Endothelial cell of umbilical vein (primary cell): ENCODE measurements around the gene CD248. TPM values are rescaled to one million over a fixed set of nuclear protein-coding genes. Genes with fewer than 3 reads are reported as not detected.

Experiments used
- BruUV-seq: library from RNA; stranded (reverse); fragments of 400-500 nt; replicated peaks from 2 replicates; lab custom pipeline; 2021; lab: Mats Ljungman, UMichigan
- CTCF ChIA-PET: fragments of 300-600, 350-600 bp; sonication (Branson Sonifier 250); formaldehyde crosslinking; loops from one replicate; lab custom pipeline; 2021; ENCODE audit warnings: antibody characterized with exemption, inconsistent platforms; lab: Charles Lee
- POLR2A ChIA-PET: fragments of 300-600, 350-600 bp; sonication (Branson Sonifier 250); formaldehyde crosslinking; loops from one replicate; lab custom pipeline; 2021; ENCODE audit warnings: antibody characterized with exemption, inconsistent platforms; lab: Charles Lee
- DNase-seq: peaks from one replicate; pipeline ENCODE4 v3.0.0-alpha.2; 2011; ENCODE audit warnings: low read depth, low spot score
- FAIRE-seq: peaks from 2 replicates; lab custom pipeline; 2011; peaks lifted over from hg19 to GRCh38; lab: Jason Lieb, UNC
- H2AFZ ChIP-seq: 2 replicates; pipeline ENCODE4 v1.6.0; 2012; ENCODE audit warnings: low read depth, low read length, control low read depth, inconsistent platforms
- H3K27ac ChIP-seq: 2 replicates; pipeline ENCODE4 v1.5.1; 2011; ENCODE audit warnings: low read depth, mild to moderate bottlenecking, control low read depth, low read length, moderate library complexity; ENCODE audit not compliant: insufficient read depth
- H3K27me3 ChIP-seq, 2 experiments: 2 replicates each; pipeline versions ENCODE4 v1.6.0 to v1.6.1; 2011; ENCODE audit warnings: low read length in 2 of 2, mixed read lengths in 1 of 2; ENCODE audit not compliant: control insufficient read depth in 2 of 2, insufficient read depth in 2 of 2
- H3K36me3 ChIP-seq, 2 experiments: 2 replicates in 1 of 2; 3 replicates in 1 of 2; pipeline ENCODE4 v1.5.1; 2011; ENCODE audit warnings: low read length in 2 of 2, mild to moderate bottlenecking in 1 of 2, moderate library complexity in 1 of 2; ENCODE audit not compliant: control insufficient read depth in 2 of 2, insufficient read depth in 2 of 2; ENCODE audit errors: extremely low read depth in 1 of 2
- H3K4me1 ChIP-seq: 3 replicates; pipeline ENCODE4 v1.5.1; 2011; ENCODE audit warnings: mild to moderate bottlenecking, low read length; ENCODE audit not compliant: control insufficient read depth, insufficient read depth; ENCODE audit errors: extremely low read depth
- H3K4me2 ChIP-seq: 2 replicates; pipeline ENCODE4 v1.6.1; 2011; ENCODE audit warnings: low read length, control low read depth, mixed read lengths; ENCODE audit not compliant: insufficient read depth
- H3K4me3 ChIP-seq, 3 experiments: fragments of 200-600 bp in 1 of 3; sonication (generic), shearing (Covaris generic) in 1 of 3; replicated peaks in 1 of 3; 2 replicates each; pipeline ENCODE4 v1.5.1; 2011 to 2016; ENCODE audit warnings: control low read depth in 3 of 3, low read length in 3 of 3, mild to moderate bottlenecking in 2 of 3, inconsistent platforms in 1 of 3, low read depth in 1 of 3, moderate library complexity in 1 of 3; ENCODE audit not compliant: insufficient read depth in 1 of 3
- H3K79me2 ChIP-seq: 2 replicates; pipeline ENCODE4 v1.6.0; 2012; ENCODE audit warnings: low read length, inconsistent platforms; ENCODE audit not compliant: control insufficient read depth, insufficient read depth
- H3K9ac ChIP-seq: replicated peaks from 2 replicates; pipeline ENCODE3; 2011; ENCODE audit warnings: low read length, control low read depth; ENCODE audit not compliant: insufficient read depth; ENCODE audit errors: extremely low read depth
- H3K9me1 ChIP-seq: replicated peaks from 3 replicates; pipeline ENCODE4 v1.6.0; 2011; ENCODE audit warnings: mild to moderate bottlenecking, low read length; ENCODE audit not compliant: control insufficient read depth, insufficient read depth; ENCODE audit errors: extremely low read depth
- H3K9me3 ChIP-seq: replicated peaks from 2 replicates; pipeline ENCODE4 v1.5.1; 2012; ENCODE audit warnings: low read length, inconsistent platforms; ENCODE audit not compliant: control insufficient read depth, insufficient read depth
- H4K20me1 ChIP-seq: replicated peaks from 2 replicates; pipeline ENCODE3; 2011; ENCODE audit warnings: mild to moderate bottlenecking, low read length; ENCODE audit not compliant: control insufficient read depth, insufficient read depth; ENCODE audit errors: extremely low read depth
- CTCF ChIP-seq, 2 donors: IDR thresholded peaks; 1 replicate in 1 of 2; 2 replicates in 1 of 2; pipeline ENCODE4 v1.5.1; 2011; ENCODE audit warnings: low read length in 2 of 2, mild to moderate bottlenecking in 2 of 2, moderate library complexity in 2 of 2, control low read depth in 1 of 2, inconsistent platforms in 1 of 2, low read depth in 1 of 2; ENCODE audit not compliant: insufficient read depth in 1 of 2; ENCODE audit errors: extremely low read depth in 1 of 2
- EZH2 ChIP-seq: IDR thresholded peaks from 2 replicates; pipeline ENCODE4 v1.6.1; 2012; ENCODE audit warnings: borderline replicate concordance, low read depth, mild to moderate bottlenecking, moderate library complexity, low read length, inconsistent platforms; ENCODE audit not compliant: severe bottlenecking
- FOS ChIP-seq: IDR thresholded peaks from 2 replicates; pipeline ENCODE4 v1.6.1; 2011; ENCODE audit warnings: mild to moderate bottlenecking, low read length, moderate library complexity, borderline replicate concordance; ENCODE audit not compliant: insufficient read depth
- GATA2 ChIP-seq: IDR thresholded peaks from 2 replicates; pipeline ENCODE4 v1.7.0; 2011; ENCODE audit warnings: low read depth, mild to moderate bottlenecking, moderate library complexity, mixed read lengths, low read length; ENCODE audit not compliant: insufficient read length, insufficient read depth
- JUN ChIP-seq: IDR thresholded peaks from 2 replicates; pipeline ENCODE4 v1.6.1; 2011; ENCODE audit warnings: borderline replicate concordance, low read depth; ENCODE audit not compliant: insufficient read length, insufficient read depth
- POLR2A ChIP-seq: IDR thresholded peaks from 2 replicates; pipeline ENCODE4 v1.6.1; 2012; ENCODE audit warnings: low read depth, mild to moderate bottlenecking, control low read depth, low read length
- POLR2AphosphoS5 ChIP-seq: IDR thresholded peaks from 2 replicates; pipeline ENCODE4 v1.6.1; 2012; ENCODE audit warnings: low read depth, mild to moderate bottlenecking, control low read depth, low read length, moderate library complexity; ENCODE audit not compliant: insufficient read depth
- dilution Hi-C: fragments of 300-500 bp; cut with MboI; formaldehyde crosslinking; loops from one replicate; pipeline ENCODE4 v1.15.0; 2019; ENCODE audit warnings: low sequenced_read_pairs; ENCODE audit not compliant: extremely low pct_ligation_motif_present
- intact Hi-C: fragments of 100-400 bp; cut with micrococcal nuclease; formaldehyde crosslinking; loops from one replicate; pipeline ENCODE4 v1.10.0; 2022
- polyA plus RNA-seq, 4 experiments: library from polyadenylated mRNA; depleted of rRNA in 3 of 4; stranded (reverse) in 3 of 4; unstranded in 1 of 4; fragments of >200 nt; gene quantifications; 2 replicates each; pipeline versions ENCODE4 v1.2.1 to v1.2.3, GENCODE V29; 2011 to 2012; ENCODE audit warnings: missing spikeins in 1 of 4
- total RNA-seq: library from RNA; stranded (reverse); gene quantifications from 2 replicates; pipeline ENCODE4 v1.2.3, GENCODE V29; 2021

The CD248 gene
- total and polyA plus RNA-seq, 2 donors (not counting 3 experiments of a cell fraction or from before 2014, with no cell fraction given) = 0.10 TPM; not detected in 1

DNA sequence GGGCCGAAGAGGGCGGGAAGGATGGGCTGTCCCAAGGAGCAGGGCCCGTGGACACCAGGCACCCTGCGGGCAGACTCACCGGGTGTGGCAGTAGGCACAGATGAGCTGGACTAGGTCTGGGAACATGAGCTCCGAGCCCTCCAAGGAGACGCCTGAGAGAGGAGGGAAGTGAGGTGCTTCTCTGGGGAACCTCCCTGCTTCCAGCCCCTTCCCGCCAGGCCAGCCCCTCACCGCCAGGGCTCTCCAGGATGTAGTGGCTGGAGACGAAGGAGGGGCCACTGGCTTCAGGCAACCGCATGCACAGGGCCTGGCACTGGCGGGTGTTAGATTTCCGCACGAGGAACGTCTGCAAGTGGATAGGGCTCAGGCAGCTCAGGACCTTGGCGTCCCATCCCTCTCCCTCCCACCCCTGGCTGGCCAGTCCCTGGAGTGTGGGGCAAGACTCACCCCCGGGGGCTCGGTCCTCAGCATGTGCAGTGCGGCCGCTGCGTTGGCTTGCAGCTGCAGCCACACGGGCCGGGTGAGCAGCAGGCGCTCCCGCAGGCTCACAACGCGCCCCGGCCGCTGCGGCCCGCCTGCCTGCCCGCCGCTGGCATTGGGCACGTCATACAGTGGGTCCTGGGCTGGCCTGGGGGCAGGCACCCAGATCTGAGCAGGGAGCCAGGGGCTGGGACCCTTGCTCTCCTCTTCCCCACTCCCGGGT lies 18.8 kb upstream of the CD248 start:
- no peaks in the 10 kb centered on the region for H3K27me3 ChIP-seq
- intact Hi-C loops (loop anchor here (1.0 to 2.0 kb wide), 3 partner anchors 7 to 23 kb away; partner anchors contain the start of gene BRMS1), dilution Hi-C loops (no loop called here)
- peaks cover 0 to 10% of the 10 kb centered on the region in 2 experiments for H3K36me3 ChIP-seq
- H3K4me2 ChIP-seq = peak overlapping the region; percentile 53
- TF ChIP-seq GATA2 = no peak
- TF ChIP-seq FOS = no peak
- no peak for TF ChIP-seq POLR2AphosphoS5
- TF ChIP-seq POLR2A = no peak
- peak in 1 of 2 donors; percentile 1 for TF ChIP-seq CTCF (IDR thresholded peaks at IDR 0.05; ENCODE audit: extremely low read depth in 1 of 2, insufficient read depth in 1 of 2, low read depth in 1 of 2, low read length in 2 of 2)
- TF ChIP-seq JUN = no peak
- TF ChIP-seq EZH2 = no peak
- H3K9me1 ChIP-seq = no peaks in the 10 kb centered on the region
- FAIRE-seq (peak; percentile 81), DNase-seq (peak; percentile 53)
- peak overlapping the region; percentile 0 for H2AFZ ChIP-seq
- no peaks in the 10 kb centered on the region for H4K20me1 ChIP-seq
- H3K79me2 ChIP-seq = no peaks in the 10 kb centered on the region
- H3K4me3 ChIP-seq = peak overlapping the region; percentile 12 to 54 (median 48)
- H3K9me3 ChIP-seq = no peaks in the 10 kb centered on the region
- POLR2A ChIA-PET = interaction anchor here (1.4 to 1.6 kb wide), 3 partner anchors 9 to 46 kb away, joined by 3 to 6 read pairs (median 4); partner anchors contain the start of genes BRMS1 and YIF1A
- TSS peak; percentile 13 for BruUV-seq
- peak overlapping the region; percentile 91 for H3K27ac ChIP-seq
- H3K9ac ChIP-seq = peak overlapping the region; percentile 85
- peaks cover 18% of the 10 kb centered on the region for H3K4me1 ChIP-seq
- CTCF ChIA-PET = interaction anchor here (0.6 to 8.7 kb wide), 8 partner anchors 9 to 53 kb away, joined by 3 to 225 read pairs (median 6); partner anchors contain the start of genes BRMS1 and CD248
